Measurements from ENCODE around the gene TGFBR3.

DNA sequence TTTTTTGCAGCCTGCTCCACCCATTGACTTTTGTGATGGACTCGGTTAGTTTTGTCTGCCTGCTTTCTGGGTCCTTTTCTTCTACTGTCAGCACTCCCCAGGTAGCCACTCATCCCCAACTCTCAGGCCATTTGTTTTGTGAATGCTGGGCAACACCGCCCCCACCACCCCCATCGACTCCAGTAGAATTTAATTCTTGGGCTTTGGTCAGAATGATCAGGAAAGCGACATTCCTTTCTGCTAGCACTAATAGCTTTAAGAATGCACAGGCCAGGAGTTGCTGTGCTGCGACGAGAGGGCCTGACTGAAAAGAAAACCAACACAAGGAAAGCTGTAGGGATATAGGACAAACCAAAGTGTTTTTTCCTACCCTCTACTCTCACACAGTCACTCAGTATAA lies 240.9 kb downstream of the TGFBR3 start:
- TF ChIP-seq CBX1 (IDR thresholded peaks at IDR 0.05; ENCODE audit: low read depth): no peak
- TF ChIP-seq ZNF274 (CRISPR knock-in tag; IDR thresholded peaks at IDR 0.05): no peak
- TF ChIP-seq, protein P1, sequence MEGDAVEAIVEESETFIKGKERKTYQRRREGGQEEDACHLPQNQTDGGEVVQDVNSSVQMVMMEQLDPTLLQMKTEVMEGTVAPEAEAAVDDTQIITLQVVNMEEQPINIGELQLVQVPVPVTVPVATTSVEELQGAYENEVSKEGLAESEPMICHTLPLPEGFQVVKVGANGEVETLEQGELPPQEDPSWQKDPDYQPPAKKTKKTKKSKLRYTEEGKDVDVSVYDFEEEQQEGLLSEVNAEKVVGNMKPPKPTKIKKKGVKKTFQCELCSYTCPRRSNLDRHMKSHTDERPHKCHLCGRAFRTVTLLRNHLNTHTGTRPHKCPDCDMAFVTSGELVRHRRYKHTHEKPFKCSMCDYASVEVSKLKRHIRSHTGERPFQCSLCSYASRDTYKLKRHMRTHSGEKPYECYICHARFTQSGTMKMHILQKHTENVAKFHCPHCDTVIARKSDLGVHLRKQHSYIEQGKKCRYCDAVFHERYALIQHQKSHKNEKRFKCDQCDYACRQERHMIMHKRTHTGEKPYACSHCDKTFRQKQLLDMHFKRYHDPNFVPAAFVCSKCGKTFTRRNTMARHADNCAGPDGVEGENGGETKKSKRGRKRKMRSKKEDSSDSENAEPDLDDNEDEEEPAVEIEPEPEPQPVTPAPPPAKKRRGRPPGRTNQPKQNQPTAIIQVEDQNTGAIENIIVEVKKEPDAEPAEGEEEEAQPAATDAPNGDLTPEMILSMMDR (CRISPR knock-in tag; IDR thresholded peaks at IDR 0.05): no peak
- no peak for TF ChIP-seq ARNT (IDR thresholded peaks at IDR 0.05)
- no peak for TF ChIP-seq ZNF687 (CRISPR knock-in tag; IDR thresholded peaks at IDR 0.05)
- TF ChIP-seq MAZ (IDR thresholded peaks at IDR 0.05; ENCODE audit: borderline replicate concordance, low read depth, low read length): no peak
- no peak for TF ChIP-seq MAZ (CRISPR knock-in tag; IDR thresholded peaks at IDR 0.05; ENCODE audit: low read depth)
- no peak for TF ChIP-seq NBN (conservative IDR thresholded peaks at IDR 0.05)
- no peak for TF ChIP-seq SP5 (CRISPR knock-in tag; IDR thresholded peaks at IDR 0.05; ENCODE audit: borderline replicate concordance, low read depth)
